Measurements from ENCODE around the gene DLGAP1. TPM values are rescaled to one million over a fixed set of nuclear protein-coding genes. Genes with fewer than 3 reads are reported as not detected.

DLGAP1 gene
- total RNA-seq, 6 experiments from 2014 or later, result 0.19 to 1.3 (median 0.62) TPM

- no peak for TF ChIP-seq CTCF (IDR thresholded peaks at IDR 0.05)
- Mint-ChIP-seq H3K27ac (peak overlapping the region; percentile 49; the same call in 1 of the 2 replicates), H3K4me3 (no peak overlapping the region), H3K9me3 (no peaks in the 10 kb centered on the region), H3K4me1 (ENCODE audit: low read depth) (peaks cover 51% of the 10 kb centered on the region), H3K27me3 (ENCODE audit: insufficient read depth) (no peaks in the 10 kb centered on the region; the same call in 1 of the 2 replicates), H3K36me3 (ENCODE audit: low read depth) (no peaks in the 10 kb centered on the region)
- DNase-seq, result no peak
These were observed 566.0 kb downstream of the DLGAP1 start for GRCh38 chr18:3889121-3889520.

- H3K4me3 Mint-ChIP-seq, result no peak overlapping the region
- H3K36me3 Mint-ChIP-seq (ENCODE audit: low read depth), result no peaks in the 10 kb centered on the region
- TF ChIP-seq CTCF (IDR thresholded peaks at IDR 0.05), result no peak
- H3K9me3 Mint-ChIP-seq, result no peaks in the 10 kb centered on the region
- H3K27me3 Mint-ChIP-seq (ENCODE audit: insufficient read depth), result peaks cover 1% of the 10 kb centered on the region; the same call in 1 of the 2 replicates
- H3K4me1 Mint-ChIP-seq (ENCODE audit: low read depth), result peaks cover 35% of the 10 kb centered on the region
- DNase-seq, result no peak
- no peak overlapping the region for H3K27ac Mint-ChIP-seq
These were observed 568.4 kb downstream of the DLGAP1 start for GRCh38 chr18:3886575-3887322.

- peak; percentile 73 for TF ChIP-seq CTCF (IDR thresholded peaks at IDR 0.05)
- peaks cover 21% of the 10 kb centered on the region for H3K4me1 Mint-ChIP-seq (ENCODE audit: low read depth)
- peaks cover 1% of the 10 kb centered on the region; the same call in 1 of the 2 replicates for H3K27me3 Mint-ChIP-seq (ENCODE audit: insufficient read depth)
These were observed 569.8 kb downstream of the DLGAP1 start for GRCh38 chr18:3885209-3885792.

GRCh38 chr18:3879836-3880120 is 575.3 kb downstream of the DLGAP1 start:
- Mint-ChIP-seq H3K27me3 (ENCODE audit: insufficient read depth) (peaks cover 5% of the 10 kb centered on the region; the same call in 1 of the 2 replicates), H3K36me3 (ENCODE audit: low read depth) (no peaks in the 10 kb centered on the region), H3K4me3 (no peak overlapping the region), H3K9me3 (no peaks in the 10 kb centered on the region), H3K4me1 (ENCODE audit: low read depth) (0 out of 2 replicates have a peak, but pooled peaks cover 4% of the 10 kb centered on the region), H3K27ac (no peak overlapping the region)
- DNase-seq, result no peak
- no peak for TF ChIP-seq CTCF (IDR thresholded peaks at IDR 0.05)

More at GRCh38 chr18:3885209-3885792, 569.8 kb downstream of the DLGAP1 start:
- no peaks in the 10 kb centered on the region for H3K36me3 Mint-ChIP-seq (ENCODE audit: low read depth)
- no peak overlapping the region for H3K27ac Mint-ChIP-seq
- H3K4me3 Mint-ChIP-seq, result no peak overlapping the region
- no peaks in the 10 kb centered on the region for H3K9me3 Mint-ChIP-seq
- no peak for DNase-seq

- Mint-ChIP-seq H3K27ac (no peak overlapping the region), H3K4me3 (no peak overlapping the region), H3K36me3 (ENCODE audit: low read depth) (no peaks in the 10 kb centered on the region), H3K4me1 (ENCODE audit: low read depth) (peaks cover 9% of the 10 kb centered on the region), H3K27me3 (ENCODE audit: insufficient read depth) (peaks cover 5% of the 10 kb centered on the region; the same call in 1 of the 2 replicates), H3K9me3 (no peaks in the 10 kb centered on the region)
- DNase-seq, result no peak
- no peak for TF ChIP-seq CTCF (IDR thresholded peaks at IDR 0.05)
These were observed 575.8 kb downstream of the DLGAP1 start for GRCh38 chr18:3879114-3879835.

Data from HFFc6 (cell line).